Fibroblast of the conjunctiva (primary cell): ENCODE results near the gene VILL.
"Not testable (repeated sequence)": the region's sequence is repeated elsewhere in the genome, so short reads cannot be mapped to it uniquely, and the experiment has no call there.

Experiments used
- DNase-seq: peaks from one replicate; pipeline ENCODE4 v3.0.0-alpha.2; 2010; ENCODE audit warnings: low read depth

Gene VILL

DNA sequence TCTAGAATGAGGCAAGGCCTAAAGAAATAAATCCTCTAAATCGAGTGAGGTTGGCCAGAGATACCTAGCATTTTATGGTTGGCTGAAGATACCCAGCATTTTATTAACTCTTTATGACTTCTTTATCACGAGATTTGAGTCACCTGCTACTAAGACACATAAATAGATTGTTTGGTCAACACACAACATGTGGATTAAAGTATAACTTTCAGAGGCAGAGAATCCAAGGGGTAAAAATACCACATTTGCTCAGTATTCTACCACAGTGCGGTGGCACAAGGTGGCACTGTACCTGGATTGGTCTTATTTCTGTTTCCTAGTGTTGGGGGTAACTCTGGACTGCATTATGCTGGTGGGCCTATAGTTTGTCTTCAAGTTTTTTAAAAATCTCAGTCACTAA lies 27.0 kb upstream of the VILL start:
- no peak for DNase-seq

DNA sequence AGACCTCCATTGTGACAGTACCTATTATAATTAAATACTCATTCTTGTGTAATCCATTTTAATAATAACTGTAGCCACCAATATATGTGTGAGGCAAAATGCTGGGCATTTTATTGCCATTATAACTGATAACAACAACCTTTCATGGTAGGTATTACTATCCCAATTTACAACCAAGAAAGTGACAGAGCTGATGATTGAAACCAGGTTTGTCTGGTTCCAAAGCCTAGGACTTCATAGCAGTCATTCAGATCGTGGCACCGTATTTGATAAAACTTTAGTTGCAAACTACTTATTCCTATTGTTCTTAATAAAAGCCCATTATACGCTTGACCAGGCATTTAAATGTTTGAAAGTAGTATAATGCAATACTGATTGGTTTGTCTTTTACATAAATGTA lies 26.4 kb upstream of the VILL start:
- no peak for DNase-seq

DNA sequence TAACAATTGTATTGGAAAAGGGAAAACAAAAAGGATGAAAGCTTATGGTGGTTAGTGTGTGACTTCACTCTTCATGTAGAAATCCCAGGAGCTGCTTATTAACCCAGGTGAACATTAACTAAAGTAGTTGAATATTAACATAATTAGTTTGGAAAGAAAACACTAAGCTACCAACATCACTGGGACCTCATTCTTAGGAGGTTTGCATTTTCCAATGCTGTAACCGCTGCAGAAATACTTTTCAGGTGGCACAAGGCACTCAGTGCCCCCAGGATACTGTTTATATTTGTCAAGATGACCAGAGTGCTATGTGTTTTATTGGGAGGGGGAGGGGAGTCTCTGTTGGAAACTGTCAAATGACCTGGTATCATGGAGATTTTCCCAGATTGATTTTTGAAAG lies 25.9 kb upstream of the VILL start:
- no peak for DNase-seq

DNA sequence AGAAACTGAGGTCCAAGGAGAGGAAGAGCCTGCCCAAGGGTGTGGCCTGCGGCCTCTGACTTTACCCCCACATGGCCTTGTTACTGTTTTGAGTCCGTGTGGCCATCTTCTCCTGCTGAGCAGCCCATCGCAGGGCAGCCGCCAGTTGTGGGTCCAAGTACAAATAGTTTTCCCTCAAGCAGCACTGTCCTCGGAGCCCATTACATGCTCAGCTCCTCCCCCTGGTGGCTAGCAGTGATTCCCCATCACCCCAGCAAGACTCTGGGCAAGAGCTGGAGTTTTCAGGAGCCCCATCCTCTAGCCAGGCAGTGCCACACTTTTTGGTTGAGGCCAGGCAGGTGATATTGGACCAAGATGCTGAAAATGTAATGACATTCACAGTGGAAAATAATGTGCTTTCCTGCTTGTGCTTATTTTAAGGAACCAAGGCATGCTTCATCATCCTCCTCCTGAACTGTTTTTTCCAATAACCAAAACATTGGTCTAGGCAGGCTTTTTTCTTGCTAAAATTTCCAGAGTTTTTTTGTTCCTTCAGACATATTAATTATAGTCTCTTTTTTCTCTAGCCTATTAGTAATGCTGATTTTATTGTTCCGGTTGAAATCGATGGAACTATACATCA lies 23.2 kb upstream of the VILL start:
- DNase-seq = peak; percentile 52

DNA sequence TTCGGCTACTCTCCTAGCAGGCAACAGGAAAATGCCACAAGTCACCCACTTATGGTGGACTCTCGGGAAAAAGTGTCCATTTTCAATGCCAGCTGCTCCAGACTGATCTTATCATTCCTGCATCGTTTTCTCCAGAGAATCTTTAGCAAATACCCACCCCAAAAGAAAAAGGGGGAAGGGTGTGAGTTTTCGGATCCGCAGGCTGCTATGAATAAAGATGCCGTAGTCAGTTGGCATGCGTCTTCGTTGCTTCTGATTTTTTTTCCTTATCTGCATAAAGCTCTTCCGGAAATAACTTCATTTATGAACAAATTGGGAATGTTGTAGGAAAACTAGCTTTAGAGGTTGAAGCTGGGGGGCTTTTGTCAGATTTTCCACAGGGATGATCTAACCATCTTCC lies 22.4 kb upstream of the VILL start:
- DNase-seq = no peak

DNA sequence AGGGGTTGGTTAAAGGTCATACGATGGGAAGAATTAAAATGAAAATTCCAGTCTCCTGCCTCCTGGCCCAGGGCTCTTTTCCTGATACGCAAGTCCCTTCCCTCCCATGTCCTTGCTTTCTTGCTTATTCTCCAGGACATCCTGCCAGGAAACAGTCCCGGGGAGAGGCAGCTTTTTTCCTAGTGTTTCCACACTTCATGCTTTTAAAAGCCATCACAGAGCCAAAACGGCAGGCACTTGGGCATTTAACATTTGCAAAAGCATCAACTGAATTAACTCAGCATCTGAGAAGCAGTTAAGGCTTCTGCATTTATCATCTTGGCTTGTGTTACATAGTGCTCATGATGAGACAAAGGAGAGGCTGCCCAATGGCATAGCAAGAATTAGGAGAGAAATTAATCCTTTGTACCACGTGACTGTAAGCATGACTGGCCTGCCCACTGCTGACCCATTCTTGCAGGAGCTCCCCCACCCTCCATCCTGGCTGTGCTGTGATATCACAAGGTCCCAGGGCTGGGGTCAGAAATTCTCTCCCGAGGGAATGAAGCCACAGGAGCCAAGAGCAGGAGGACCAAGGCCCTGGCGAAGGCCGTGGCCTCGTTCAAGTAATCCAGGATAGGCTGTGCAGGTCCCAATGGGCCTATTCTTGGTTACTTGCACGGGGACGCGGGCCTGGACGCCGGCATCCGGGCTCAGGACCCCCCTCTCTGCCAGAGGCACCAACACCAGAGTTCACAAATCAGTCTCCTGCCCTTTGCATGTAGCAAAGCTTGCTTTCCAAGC lies 21.6 kb upstream of the VILL start:
- DNase-seq = no peak

DNA sequence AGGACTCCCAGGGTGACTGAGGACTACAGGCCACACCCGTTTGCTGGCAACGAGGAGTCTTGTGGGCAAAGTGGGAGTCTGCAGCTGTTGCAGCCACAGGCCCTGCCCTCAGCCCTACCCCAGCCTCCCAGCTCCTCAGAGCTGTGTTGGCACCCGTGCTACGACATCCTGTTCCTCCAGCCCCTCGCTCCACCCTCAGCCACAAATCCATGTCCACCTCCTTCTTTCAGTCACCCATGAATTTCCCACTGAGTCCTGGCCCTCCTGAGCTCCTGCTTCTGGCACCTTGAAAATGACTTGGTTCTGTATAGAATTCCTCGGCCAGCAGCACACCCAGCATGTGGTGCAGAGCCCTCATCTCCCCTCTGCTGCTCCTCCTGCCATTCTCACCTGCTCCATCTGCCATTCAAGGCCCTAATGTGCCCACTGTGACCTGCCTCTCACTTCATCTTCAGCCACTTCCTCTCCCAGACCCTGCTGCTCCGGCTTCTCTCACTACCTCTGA lies 20.9 kb upstream of the VILL start:
- no peak for DNase-seq

DNA sequence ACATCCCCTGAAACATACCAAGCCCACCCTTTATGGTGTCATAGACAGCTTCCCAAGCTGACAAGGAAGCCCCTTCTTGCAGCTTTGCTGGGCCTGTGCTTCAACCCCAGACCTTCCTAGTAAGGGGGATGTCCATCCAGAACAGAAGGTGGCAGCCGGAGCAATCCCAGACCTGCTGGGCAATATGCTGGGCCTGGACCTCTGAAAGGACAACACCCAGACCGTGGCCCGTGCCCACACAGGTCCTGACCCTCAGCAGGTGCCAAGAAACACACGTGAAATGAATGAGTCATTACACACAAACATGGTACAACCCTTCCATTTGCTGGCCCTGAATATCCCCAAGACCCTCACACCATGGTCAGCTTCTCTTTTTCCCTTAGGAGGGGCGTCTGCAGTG lies 19.8 kb upstream of the VILL start:
- no peak for DNase-seq

DNA sequence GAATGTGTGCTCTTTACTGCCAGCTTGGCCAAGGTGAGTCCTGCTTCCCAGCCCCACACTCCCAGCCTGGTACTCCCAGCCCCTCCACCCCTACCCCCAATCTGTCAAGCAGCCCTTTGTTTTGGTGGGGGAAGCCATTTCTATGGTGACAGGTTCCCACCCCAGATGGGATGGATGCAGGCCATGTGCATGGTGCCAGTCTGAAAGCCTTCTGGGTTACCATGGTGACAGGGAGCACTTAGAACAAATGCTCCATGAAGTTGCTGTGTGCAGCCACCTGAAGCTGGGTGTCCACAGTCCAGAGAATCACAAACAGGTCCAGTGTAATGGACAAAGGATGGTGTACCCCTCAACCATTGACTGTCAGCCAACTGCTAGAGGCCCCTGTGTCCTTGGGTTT lies 19.1 kb upstream of the VILL start:
- no peak for DNase-seq

DNA sequence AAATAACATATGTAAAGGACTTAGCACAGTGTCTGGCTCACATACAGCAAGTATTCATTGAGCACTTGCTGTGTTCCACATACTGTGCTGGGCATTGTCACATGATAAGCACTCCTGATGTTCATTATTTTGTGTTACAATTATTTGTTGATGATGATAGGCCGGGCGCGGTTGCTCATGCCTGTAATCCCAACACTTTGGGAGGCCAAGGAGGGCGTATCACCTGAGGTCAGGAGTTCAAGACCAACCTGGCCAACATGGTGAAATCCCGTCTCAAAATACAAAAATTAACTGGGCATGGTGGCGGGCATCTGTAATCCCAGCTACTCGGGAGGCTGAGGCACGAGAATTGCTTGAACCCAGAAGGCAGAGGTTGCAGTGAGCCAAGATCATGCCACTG lies 18.5 kb upstream of the VILL start:
- DNase-seq = not testable (repeated sequence)

DNA sequence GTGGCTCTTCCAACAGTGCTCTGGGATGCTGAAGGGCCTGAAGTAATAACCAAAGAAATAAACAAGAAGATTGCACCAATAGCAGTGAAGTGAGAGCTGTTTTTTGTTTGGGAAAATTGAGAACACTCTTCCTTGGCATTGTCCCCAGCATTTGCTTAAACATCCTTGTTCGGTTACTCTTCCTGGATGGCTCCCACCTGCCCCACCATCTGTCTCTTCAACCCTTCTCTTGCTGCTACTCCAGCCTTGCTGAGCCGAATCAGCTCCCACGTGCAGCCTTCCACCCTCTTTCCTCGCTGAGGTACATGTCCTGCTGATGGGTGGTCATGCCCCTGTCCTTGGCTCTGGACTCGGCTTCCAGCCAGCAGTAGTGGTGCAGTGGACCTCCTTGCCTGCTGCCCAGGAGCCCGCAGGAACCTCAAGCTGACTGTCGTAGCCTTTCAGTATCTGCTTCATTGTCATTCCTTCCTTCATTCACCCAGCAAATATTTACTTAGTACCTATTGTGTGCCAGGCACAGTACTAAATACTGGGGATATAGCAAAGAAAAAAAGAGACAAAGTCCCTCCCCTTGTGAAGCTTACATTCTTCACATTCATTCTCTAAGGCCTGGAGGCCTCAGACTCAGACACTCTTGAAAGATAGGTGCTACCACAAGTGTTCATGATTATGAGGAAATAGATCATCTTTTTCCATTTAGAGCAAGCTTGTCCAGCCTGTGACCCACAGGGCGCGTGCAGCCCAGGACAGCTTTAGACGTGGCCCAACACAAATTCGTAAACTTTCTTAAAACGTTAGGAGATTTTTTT lies 17.1 kb upstream of the VILL start:
- DNase-seq = no peak

DNA sequence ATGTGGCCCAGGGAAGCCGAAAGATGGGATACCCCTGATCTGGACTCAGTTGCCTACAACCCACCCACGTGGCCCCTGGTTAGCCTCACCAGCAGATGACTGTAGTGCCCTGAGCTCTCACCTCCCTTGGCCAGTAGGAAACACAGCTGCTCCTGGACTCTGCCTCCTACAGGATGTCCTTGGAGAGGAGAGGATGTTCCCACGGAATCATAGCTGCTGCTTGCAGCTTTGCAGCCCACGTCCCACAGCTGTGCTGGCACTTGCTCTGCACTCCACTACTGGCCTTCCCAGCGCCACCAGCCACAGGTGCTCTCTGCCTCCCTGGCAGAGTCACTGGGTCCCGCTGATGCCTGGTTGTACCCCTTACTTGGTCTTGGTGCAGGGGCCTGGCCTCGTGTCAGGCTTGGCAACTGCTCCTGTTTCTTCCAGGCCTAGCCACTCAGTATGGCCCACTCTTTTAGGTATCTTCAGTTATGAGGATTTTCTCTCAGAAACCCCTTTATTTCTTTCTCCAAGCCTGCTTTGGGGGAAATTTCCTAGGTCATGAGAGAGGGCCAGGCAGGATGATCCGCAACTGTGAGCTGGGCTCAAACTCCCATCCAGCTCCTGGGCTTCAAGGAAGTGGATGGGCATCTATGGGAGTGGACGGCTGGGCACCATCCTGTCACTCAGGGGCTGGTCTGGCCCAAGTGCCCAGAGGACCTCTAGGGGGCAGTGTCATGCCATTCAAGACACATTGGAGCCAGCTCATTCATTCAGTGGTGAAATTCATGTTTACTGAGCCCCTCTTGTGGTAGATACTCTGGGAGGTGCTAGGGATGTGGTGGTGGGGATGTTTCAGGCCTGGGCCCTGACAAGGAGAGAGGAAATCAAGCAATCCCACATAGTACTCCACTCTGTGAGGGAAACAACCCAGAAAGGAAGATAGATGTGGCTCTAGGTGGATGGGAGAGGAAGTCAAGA lies 16.2 kb upstream of the VILL start:
- peak; percentile 37 for DNase-seq

DNA sequence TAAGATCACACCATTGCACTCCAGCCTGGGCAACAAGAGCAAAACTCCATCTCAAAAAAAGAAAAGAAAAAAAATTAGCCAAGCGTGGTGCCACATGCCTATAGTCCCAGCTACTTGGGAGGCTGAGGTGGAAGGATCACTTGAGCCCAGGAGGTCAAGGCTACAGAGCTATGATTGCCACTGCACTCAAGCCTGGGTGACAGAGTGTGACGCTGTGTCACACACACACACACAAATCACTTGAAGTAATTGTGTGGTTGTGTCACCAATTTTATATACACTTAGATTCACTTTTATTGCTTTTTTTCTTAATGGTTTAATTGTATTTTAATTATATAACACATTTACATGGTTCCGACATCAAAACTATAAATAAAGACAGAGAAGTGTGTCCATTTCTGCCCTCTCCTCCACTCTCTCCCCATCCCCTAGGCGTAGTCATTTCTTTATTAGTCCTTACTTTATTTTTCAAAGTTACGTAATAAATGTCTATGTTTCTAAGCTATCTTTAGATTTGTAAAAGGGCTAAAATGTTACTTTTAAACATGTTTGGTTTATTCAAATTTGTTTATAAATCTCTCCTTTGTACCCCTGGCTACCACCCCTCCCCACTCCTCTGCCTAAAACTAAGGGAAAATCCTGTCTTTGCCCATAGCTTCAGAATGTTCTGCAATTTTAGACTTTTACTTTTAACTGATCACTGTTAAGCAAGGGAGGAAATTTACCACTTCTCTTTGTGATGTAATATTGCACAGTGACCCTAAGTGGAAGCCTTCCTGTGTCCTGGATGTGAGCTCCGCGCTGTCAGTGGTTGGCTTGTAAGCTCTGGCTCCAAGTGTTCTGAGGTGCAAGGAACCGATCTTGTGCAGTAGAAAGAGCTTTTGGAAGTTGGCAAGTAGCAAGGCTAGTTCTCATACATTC lies 10.8 kb upstream of the VILL start:
- DNase-seq = no peak

DNA sequence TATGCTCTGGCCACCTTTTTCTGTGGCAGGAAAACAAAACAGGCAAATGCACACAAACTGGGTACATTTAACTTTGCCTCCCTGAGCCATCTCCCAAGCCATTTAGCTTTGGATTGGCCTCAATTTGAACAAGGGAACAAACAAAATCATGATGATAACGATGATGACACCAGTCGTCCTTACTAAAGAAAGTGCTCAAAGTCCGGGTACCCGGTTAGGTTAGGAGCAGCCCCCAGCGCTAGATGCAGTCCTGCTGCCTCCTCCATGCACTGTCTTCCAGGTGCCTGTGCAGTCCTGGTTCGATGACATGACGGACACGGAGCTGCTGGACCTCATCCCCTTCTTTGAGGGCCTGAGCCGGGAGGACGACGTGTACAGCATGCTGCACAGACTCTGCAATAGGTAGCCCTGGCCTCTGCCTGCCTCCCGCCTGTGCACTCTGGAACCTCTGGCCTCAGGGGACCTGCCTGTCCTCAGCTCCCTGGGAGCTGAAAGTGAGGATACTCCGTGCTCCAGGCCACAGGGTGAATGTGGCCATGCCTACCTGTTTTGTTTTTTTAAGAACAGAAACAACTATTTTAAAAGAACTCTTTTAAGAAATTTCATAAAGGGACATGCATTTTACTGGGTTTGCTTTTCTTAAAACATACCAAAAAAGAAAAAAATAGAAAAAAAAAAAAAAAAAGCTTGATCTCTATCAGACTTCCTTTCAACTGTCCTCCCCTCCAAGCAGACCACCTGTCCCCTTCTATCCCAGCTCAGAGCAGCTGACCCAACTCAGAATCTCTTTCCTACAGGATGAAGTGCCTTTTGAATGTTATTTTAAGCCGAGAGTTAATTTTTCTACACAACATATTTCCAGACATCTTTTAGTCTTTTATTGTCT lies 9.9 kb upstream of the VILL start:
- DNase-seq = no peak

DNA sequence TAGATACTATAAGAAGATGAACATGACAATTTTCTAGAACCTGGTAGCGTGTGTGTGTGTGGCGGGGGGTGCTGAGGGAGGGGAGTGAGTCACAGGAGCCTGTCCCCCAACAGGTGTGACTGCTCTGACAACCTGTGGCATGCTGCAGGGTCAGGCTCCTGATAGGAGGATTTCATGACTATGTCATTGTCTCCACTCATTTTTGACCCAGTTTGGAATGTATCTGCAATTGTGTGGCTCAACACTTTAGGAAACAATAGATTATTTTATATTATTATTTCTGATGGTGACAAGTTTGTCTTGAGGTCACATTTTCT lies 9.3 kb upstream of the VILL start:
- no peak for DNase-seq

DNA sequence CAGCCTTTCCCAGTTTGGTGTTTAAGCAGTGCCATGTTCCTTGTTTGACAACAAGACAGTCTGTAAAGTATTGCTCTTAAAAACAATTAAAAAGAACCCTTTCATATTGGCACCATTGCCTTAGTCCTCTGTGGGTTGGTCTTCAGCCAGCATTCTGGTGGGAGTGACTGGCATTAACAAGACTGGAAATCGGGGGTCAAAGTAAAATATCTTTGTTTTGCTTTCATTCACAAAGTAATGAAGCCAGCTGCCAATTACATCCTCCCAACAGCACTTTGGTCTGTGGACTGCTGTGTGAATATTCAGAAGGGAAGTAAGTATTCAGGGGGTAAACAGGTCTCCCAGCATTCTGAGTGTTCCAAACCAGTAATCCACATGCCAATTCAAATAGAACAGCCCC lies 8.3 kb upstream of the VILL start:
- no peak for DNase-seq

DNA sequence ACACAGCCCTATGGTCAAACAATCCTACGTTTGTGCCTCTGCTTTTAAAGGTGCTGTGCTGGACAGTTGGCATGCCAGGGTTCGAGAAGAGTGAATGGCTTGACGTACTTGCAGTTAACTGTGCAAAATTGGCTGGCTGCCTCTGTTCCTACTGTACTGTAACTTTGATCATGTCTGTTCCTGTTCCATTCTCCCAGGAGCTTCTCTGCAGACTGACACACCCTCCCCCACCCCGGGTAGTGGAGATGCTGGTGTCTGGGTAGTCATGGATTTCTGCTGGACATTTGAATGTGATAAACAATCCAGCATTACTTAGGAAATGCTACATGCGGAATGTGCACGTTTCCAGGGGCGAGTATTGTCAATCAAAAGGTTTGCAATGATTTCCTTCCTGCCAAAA lies 6.5 kb upstream of the VILL start:
- no peak for DNase-seq

DNA sequence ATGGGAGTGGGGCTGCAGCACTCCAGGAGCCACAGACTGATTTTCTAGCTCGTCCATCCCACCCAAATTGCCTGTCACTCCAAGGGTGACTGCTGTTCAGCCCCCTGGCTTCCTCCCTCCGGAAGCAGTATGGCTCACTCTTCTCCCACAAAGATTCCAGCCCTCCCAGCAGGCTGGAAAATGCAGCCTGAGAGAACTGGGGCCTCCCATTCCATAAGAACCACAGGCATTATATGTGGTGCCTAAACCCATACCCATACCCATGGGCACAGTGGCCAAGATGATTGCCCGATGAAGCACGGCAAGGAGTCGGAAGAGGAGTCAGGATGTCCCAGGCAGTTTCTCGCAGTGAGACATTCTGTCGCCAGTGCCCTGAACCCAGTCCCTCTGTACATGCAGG lies 6.0 kb upstream of the VILL start:
- no peak for DNase-seq

DNA sequence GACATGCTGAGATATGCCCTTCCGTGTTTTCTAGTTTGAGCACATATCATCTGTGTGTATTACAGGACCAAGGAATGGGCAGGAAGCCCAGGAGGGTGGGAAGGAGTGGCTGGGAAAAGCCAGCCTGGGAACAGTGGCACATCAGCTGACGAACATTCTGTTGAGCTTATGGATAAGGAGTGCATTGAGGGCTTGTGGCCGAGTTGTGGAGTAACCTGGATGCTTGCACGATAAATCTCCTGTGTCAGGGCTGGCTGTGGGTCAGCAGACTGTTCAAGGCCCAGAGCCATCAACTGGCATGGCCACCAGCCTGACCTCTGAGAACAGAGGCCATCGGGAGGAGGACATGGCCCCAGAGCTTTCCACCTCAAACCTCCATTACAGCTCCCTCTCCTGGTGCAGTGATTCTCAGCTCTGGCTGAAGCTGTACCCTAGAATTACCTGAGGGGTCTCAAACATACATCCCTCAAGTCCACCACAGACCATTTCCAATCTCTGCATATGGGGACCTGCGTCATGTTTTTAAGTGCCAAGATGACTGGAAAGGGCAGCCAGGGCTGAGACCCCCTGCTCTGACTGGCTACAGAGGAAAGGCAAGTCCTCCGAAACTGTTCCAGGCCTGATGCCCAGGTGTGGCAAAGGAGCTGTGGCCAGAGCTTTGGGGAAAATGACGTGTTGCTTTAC lies 4.8 kb upstream of the VILL start:
- DNase-seq = no peak
